ENCODE results near the gene CETP. TPM values are rescaled to one million over a fixed set of nuclear protein-coding genes. Genes with fewer than 3 reads are reported as not detected.

The CETP gene, protein sequence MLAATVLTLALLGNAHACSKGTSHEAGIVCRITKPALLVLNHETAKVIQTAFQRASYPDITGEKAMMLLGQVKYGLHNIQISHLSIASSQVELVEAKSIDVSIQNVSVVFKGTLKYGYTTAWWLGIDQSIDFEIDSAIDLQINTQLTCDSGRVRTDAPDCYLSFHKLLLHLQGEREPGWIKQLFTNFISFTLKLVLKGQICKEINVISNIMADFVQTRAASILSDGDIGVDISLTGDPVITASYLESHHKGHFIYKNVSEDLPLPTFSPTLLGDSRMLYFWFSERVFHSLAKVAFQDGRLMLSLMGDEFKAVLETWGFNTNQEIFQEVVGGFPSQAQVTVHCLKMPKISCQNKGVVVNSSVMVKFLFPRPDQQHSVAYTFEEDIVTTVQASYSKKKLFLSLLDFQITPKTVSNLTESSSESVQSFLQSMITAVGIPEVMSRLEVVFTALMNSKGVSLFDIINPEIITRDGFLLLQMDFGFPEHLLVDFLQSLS
- total RNA-seq: 10 to 100 TPM in 1 of 6 experiments, 1 to 10 TPM in 4, under 1 TPM in 1; 0.62 to 11.8 (median 4.7) TPM
- long read RNA-seq, partial matches to known transcripts: 1 of 3 reads
- long read RNA-seq, other reads (novel, unspliced or antisense): 0 of 3 reads

DNA sequence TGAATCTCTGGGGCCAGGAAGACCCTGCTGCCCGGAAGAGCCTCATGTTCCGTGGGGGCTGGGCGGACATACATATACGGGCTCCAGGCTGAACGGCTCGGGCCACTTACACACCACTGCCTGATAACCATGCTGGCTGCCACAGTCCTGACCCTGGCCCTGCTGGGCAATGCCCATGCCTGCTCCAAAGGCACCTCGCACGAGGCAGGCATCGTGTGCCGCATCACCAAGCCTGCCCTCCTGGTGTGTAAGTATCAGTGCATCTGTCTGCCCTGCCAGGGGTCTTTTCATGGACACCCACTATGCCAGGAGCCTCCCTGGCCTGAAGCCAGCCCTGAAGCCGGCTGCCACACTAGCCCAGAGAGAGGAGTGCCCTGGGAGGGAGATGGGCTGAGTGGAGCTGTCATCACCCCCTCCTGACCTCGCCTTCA lies at the start of gene CETP:
CETP (plus strand) TSS at position 100 of the 431 bp plus-strand sequence; CDS start at position 130, 30 bp downstream.
- Histone ChIP-seq H3K4me1 (peaks cover 0 to 26% (median 2%) of the 10 kb centered on the region in 4 donors), H3K36me3 (no peaks in the 10 kb centered on the region), H3K27me3 (no peaks in the 10 kb centered on the region), H3K27ac (peak within 1 kb of the TSS; percentile 11 to 40 (median 23)), H3K9me3 (no peaks in the 10 kb centered on the region), H3K4me3 (no peak within 1 kb of the TSS)
- intact Hi-C loops (cut with DNase I): no loop called here
- ATAC-seq (peak; percentile 23 to 61 (median 26)), DNase-seq (peak in 1 of 3 donors; percentile 43)
- WGBS (ENCODE audit: insufficient coverage, low coverage, low lambda C conversion rate, missing lambda C conversion rate): no CpG with 5 or more reads among the region's 12 CpGs
- TF ChIP-seq, protein P1, sequence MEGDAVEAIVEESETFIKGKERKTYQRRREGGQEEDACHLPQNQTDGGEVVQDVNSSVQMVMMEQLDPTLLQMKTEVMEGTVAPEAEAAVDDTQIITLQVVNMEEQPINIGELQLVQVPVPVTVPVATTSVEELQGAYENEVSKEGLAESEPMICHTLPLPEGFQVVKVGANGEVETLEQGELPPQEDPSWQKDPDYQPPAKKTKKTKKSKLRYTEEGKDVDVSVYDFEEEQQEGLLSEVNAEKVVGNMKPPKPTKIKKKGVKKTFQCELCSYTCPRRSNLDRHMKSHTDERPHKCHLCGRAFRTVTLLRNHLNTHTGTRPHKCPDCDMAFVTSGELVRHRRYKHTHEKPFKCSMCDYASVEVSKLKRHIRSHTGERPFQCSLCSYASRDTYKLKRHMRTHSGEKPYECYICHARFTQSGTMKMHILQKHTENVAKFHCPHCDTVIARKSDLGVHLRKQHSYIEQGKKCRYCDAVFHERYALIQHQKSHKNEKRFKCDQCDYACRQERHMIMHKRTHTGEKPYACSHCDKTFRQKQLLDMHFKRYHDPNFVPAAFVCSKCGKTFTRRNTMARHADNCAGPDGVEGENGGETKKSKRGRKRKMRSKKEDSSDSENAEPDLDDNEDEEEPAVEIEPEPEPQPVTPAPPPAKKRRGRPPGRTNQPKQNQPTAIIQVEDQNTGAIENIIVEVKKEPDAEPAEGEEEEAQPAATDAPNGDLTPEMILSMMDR (IDR thresholded peaks at IDR 0.05): no peak
- no peak for TF ChIP-seq POLR2A (IDR thresholded peaks at IDR 0.05)

DNA sequence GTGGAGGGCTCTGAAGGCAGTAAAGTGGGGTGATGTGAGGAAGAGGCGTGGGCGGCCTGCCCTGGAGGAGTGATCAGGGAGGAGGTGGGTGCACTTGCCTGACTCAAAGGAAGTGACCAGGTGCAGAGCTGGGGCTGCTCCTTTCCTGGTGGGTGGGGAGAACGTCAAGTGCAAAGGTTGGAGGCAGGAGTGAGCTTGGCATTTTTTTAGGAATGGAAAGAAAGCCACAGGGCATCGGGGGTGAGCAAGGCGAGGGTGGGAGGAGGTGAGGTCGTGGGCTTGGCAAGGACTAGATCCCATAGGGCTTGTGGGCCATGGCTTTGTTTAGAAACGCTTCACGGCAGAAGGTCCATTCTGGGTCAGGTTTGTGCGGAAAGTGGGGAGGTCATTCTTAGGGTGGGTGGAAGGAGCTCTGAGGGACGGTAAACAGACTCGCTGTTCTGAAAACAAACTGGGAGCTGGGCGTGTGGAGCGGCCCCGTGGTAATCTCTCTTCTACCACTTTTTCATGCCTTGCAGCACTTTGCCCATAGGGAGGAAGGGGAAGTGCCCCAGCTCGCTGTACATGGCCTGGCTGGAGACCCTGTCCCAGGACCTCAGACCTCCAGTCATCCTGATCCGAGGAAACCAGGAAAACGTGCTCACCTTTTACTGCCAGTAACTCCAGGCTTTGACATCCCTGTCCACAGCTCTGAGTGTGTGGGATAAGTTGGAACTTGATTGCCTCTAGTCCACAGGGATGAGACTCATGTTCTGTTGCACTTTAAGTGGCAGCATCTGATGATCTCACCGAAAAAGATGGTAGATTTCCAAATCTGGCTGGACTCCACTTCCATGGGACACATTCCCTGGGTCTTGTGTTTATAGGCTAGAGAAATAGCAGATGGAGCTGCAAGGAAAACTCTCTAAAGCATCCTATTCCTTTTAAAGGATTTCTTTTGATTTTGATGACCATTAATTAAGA lies 48.7 kb upstream of the CETP start:
- H3K27ac ChIP-seq: no peak overlapping the region
- no peak overlapping the region for H3K4me3 ChIP-seq
- 74% methylated on average over 10 of the region's 18 CpGs for WGBS (ENCODE audit: insufficient coverage, low coverage, low lambda C conversion rate, missing lambda C conversion rate)
- H3K4me1 ChIP-seq: peaks cover 0 to 4% (median 0%) of the 10 kb centered on the region in 4 donors
- no peaks in the 10 kb centered on the region for H3K27me3 ChIP-seq
- no peak for DNase-seq
- TF ChIP-seq POLR2A (IDR thresholded peaks at IDR 0.05): no peak
- TF ChIP-seq, protein P1 (IDR thresholded peaks at IDR 0.05): no peak
- intact Hi-C loops (cut with DNase I): no loop called here
- ATAC-seq: no peak
- H3K9me3 ChIP-seq: no peaks in the 10 kb centered on the region
- H3K36me3 ChIP-seq: no peaks in the 10 kb centered on the region

DNA sequence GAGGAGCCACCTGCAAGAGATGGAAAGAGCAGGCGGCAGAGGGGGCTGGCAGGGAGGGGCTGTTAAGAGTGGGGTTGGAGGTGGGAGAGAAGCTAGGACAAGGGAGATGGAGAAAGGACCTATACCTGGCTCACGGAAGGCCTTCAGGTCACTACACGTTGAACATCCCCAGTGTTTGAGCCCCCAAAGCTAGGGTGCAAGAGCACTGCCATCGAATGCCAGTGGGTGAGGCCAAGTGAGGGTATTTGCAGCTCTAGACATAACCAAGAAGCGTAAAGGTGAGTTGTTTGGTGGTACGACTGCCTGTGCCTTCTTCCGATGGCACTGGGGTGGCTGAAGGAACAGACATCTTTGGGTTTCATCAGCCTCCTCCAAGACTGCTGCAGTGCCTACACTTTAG lies 46.9 kb upstream of the CETP start:
- 94% methylated on average over 5 of the region's 7 CpGs for WGBS (ENCODE audit: insufficient coverage, low coverage, low lambda C conversion rate, missing lambda C conversion rate)
- no peaks in the 10 kb centered on the region for H3K9me3 ChIP-seq
- H3K27ac ChIP-seq: no peak overlapping the region
- DNase-seq (no peak), ATAC-seq (no peak)
- TF ChIP-seq POLR2A (IDR thresholded peaks at IDR 0.05): no peak
- TF ChIP-seq, protein P1 (IDR thresholded peaks at IDR 0.05): no peak
- H3K36me3 ChIP-seq: no peaks in the 10 kb centered on the region
- H3K4me3 ChIP-seq: no peak overlapping the region
- H3K27me3 ChIP-seq: no peaks in the 10 kb centered on the region
- peaks cover 0 to 11% (median 0%) of the 10 kb centered on the region in 4 donors for H3K4me1 ChIP-seq
- intact Hi-C loops (cut with DNase I): no loop called here

DNA sequence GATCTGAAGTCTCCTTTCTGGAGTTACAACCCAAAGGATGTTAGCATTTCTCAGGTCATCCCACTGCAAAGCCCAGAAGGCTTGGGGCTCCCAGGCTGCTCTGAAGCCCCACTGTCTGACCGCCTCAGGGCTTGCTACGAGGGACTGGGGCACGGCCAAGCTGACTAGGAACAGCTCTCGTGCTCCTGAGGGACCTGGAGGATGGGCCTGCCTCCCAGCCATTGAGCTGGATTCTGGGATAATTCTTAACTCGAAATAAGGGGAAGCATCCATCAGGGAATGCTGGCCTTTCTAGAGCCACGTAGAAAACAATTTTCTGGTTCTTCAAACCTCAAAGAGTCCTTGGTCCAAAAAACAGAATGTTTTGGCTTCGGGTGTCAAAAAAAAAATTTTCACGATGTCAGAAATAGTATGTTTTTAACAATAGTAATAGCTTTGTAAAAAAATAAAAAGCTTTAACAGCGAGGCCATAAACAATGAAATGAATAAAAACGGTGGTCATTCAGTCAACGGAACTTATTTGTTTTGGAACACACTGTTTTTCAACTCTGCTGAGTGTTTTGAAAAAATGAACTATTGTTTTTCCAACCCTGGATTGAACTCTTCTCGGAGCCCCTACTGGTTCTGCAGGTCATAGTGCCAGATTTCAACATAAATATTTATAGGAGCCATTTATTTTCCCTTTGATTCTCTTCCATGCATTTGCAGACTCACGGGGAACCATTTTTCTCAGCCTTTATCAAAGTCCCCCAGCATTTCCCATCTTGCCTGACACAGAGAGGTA lies 46.2 kb upstream of the CETP start:
- DNase-seq (no peak), ATAC-seq (no peak)
- no peak overlapping the region for H3K4me3 ChIP-seq
- TF ChIP-seq POLR2A (IDR thresholded peaks at IDR 0.05): no peak
- TF ChIP-seq, protein P1 (IDR thresholded peaks at IDR 0.05): no peak
- intact Hi-C loops (cut with DNase I): no loop called here
- H3K36me3 ChIP-seq: no peaks in the 10 kb centered on the region
- H3K9me3 ChIP-seq: no peaks in the 10 kb centered on the region
- no peak overlapping the region for H3K27ac ChIP-seq
- peaks cover 0 to 11% (median 0%) of the 10 kb centered on the region in 4 donors for H3K4me1 ChIP-seq
- H3K27me3 ChIP-seq: no peaks in the 10 kb centered on the region
- 78% methylated on average over 12 of the region's 13 CpGs for WGBS (ENCODE audit: insufficient coverage, low coverage, low lambda C conversion rate, missing lambda C conversion rate)

All from right lobe of liver (tissue), 6 donors.